T-helper 2 cell treated with Interferon-gamma antibody and Interleukin-4, amounts not matched to agents 5 μg/mL and 100 μg/mL, for 36 hours (primary cell): ENCODE data around the gene MSANTD3.
A peak's percentile ranks its signal among the peaks of the same experiment; 100 is the strongest.
"Not testable (repeated sequence)": the region's sequence is repeated elsewhere in the genome, so short reads cannot be mapped to it uniquely, and the experiment has no call there.

Experiments used
- DNase-seq: peaks from one replicate; pipeline ENCODE4 v3.0.0; 2021; ENCODE audit warnings: low spot score
- H3K27ac Mint-ChIP-seq: one replicate; pipeline ENCODE4 v1.8.0; 2021; ENCODE audit warnings: mild to moderate bottlenecking, mixed read lengths
- H3K27me3 Mint-ChIP-seq: one replicate; pipeline ENCODE4 v1.8.0; 2021; ENCODE audit warnings: low read depth, mixed read lengths
- H3K36me3 Mint-ChIP-seq: one replicate; pipeline ENCODE4 v1.8.0; 2021; ENCODE audit warnings: low read depth, mixed read lengths
- H3K4me1 Mint-ChIP-seq: one replicate; pipeline ENCODE4 v1.8.0; 2021; ENCODE audit warnings: low read depth, mixed read lengths
- H3K4me3 Mint-ChIP-seq: one replicate; pipeline ENCODE4 v1.8.0; 2022; ENCODE audit warnings: mild to moderate bottlenecking, moderate library complexity, mixed read lengths
- H3K9me3 Mint-ChIP-seq: one replicate; pipeline ENCODE4 v1.8.0; 2021; ENCODE audit warnings: mixed read lengths

The MSANTD3 gene

DNA sequence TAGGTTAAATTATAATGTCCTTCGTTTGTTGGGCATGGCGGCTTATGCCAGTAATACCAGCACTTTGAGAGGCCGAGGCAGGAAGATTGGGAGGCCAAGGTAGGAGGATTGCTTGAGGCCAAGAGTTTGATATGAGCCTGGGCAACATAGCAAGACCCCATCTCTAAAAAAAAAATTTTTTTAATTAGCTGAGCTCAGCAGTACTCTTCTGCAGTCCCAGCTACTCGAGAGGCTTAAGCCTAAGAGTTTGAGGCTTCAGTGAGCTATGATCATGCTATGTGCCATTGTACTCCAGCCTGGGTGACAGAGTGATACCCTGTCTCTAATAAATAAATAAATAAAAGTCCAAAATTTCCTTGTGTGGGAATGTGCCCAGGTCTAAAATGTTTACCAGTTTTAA lies 9.1 kb upstream of the MSANTD3 start:
- Mint-ChIP-seq H3K9me3 (no peaks in the 10 kb centered on the region), H3K4me3 (no peak overlapping the region), H3K27ac (no peak overlapping the region), H3K36me3 (no peaks in the 10 kb centered on the region), H3K4me1 (peaks cover 3% of the 10 kb centered on the region), H3K27me3 (peaks cover 18% of the 10 kb centered on the region)
- no peak for DNase-seq

DNA sequence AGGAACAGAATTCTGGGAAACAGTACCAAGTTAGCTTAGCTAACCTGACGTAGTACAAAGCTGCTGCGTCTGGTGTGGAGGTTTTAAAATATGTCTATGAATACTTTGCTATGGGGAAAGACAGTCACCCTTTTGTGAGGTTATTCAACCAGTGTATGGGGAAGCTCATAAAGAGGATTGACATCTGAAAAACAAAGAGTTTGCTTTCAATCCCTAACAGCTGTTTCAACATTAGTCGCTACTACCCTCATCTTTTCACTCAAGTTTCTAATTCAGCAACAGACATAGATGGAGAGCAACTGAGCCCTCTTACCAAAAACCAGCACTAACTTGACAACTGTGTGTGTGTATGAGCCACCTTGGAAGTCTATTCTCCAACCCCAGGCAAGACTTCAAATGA lies 7.8 kb upstream of the MSANTD3 start:
- Mint-ChIP-seq H3K4me1 (peaks cover 3% of the 10 kb centered on the region), H3K36me3 (no peaks in the 10 kb centered on the region), H3K4me3 (no peak overlapping the region), H3K27me3 (peaks cover 18% of the 10 kb centered on the region), H3K9me3 (no peaks in the 10 kb centered on the region), H3K27ac (no peak overlapping the region)
- no peak for DNase-seq

DNA sequence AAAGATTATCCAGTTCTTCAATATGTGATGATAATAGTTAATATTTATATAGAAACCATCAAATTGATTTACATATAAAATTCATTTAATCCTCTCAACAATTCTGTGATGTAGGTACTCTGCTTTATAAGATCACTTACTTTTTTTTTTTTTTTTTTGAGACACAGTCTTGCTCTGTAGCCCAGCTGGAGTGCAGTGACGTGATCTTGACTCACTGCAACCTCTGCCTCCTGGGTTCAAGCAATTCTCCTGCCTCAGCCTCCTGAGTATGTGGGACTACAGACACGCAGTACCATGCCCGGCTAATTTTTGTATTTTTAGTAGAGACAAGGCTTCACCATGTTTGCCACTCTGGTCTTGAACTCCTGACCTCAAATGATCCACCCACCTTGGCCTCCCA lies 5.8 kb upstream of the MSANTD3 start:
- not testable (repeated sequence) for H3K4me3 Mint-ChIP-seq, H3K4me1 Mint-ChIP-seq, H3K9me3 Mint-ChIP-seq, H3K27ac Mint-ChIP-seq, H3K36me3 Mint-ChIP-seq, DNase-seq
- H3K27me3 Mint-ChIP-seq = peaks cover 20% of the 10 kb centered on the region

DNA sequence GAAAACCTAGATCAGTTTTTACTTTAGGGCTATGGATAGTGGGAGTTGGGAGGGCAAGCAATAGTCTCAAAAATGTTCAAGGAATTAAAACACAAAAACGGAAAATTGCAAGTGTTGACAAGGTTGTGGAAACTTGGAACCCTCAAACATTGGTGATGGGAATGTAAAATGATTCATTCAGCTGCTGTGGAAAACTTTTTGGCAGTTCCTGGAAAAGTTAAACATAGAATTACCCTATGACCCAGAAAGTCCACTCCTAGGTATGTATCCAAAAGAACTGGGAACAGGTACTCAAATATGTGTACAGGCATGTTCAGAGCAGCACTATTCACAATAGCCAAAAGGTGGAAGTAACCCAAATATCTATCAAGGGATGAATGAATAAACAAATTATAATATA lies 1.2 kb upstream of the MSANTD3 start:
- Mint-ChIP-seq H3K27ac (no peak overlapping the region), H3K36me3 (peaks cover 4% of the 10 kb centered on the region), H3K4me1 (peaks cover 25% of the 10 kb centered on the region), H3K9me3 (no peaks in the 10 kb centered on the region), H3K27me3 (peaks cover 7% of the 10 kb centered on the region), H3K4me3 (peak overlapping the region; percentile 91)
- DNase-seq = no peak

DNA sequence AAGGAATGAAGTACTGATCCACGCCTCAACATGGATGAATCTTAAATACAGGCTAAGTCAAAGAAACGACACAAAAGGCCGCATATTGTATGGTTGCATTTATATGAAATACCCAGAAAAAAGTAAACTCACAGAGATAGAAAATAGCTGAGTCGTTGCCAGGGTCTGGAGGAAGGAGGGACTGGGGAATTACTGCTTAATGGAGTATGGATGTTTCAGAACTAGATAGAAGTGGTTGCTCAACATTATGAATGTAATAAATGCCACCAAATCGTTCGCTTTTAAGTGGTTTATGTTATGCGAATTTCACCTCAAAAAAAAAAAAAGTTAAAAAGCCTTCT lies 784 bp upstream of the MSANTD3 start:
- peak overlapping the region; percentile 92 for H3K27ac Mint-ChIP-seq
- no peak for DNase-seq
- peaks cover 25% of the 10 kb centered on the region for H3K4me1 Mint-ChIP-seq
- H3K27me3 Mint-ChIP-seq = peaks cover 7% of the 10 kb centered on the region
- peaks cover 4% of the 10 kb centered on the region for H3K36me3 Mint-ChIP-seq
- H3K4me3 Mint-ChIP-seq = peak overlapping the region; percentile 91
- no peaks in the 10 kb centered on the region for H3K9me3 Mint-ChIP-seq

DNA sequence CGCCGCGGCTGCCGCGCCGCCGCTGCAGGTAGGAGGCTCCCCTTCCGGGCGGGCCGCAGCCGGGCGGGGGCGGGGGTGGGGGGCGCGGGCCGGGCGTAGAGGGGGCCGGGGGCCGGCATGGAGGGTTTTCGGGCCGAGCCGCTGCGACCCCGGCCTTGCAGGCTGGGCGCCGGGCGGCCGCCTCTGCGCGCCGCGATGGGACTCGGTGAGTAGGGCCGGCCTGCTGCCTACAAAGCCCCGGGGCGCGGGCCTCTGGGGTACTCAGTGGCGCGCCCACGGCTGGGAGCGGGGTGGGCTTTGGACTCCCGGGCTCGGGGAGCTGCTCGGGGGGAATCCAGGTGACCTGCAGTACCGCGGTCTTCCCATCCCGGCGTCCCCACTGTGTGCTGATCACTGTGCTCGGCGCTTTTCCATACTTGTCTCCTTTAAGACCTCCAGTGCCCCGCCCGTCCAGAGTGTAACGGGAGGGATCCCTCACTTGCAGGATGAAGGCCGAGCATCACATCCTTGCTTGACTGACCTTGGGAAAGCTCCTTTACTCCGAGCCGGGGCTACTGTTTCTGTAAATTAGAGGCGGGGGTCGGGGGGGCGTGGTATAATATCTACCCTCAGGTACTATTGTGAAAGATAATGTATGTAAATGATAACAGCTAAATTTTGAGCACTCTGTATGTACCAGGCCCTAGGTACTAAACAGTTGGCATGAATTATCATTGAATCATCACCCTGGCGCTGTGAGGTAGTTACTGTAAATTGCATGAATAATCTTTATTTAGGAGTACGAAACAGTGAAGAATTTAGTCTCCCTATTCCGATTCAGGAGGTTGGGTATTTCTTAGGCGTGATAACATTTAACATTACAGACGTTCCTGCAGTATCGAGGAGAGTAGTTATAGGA lies 672 bp downstream of the MSANTD3 start:
- peaks cover 4% of the 10 kb centered on the region for H3K36me3 Mint-ChIP-seq
- H3K27ac Mint-ChIP-seq = peak overlapping the region; percentile 61
- H3K27me3 Mint-ChIP-seq = peaks cover 6% of the 10 kb centered on the region
- H3K4me3 Mint-ChIP-seq = peak overlapping the region; percentile 79
- no peaks in the 10 kb centered on the region for H3K9me3 Mint-ChIP-seq
- H3K4me1 Mint-ChIP-seq = peaks cover 25% of the 10 kb centered on the region
- no peak for DNase-seq

DNA sequence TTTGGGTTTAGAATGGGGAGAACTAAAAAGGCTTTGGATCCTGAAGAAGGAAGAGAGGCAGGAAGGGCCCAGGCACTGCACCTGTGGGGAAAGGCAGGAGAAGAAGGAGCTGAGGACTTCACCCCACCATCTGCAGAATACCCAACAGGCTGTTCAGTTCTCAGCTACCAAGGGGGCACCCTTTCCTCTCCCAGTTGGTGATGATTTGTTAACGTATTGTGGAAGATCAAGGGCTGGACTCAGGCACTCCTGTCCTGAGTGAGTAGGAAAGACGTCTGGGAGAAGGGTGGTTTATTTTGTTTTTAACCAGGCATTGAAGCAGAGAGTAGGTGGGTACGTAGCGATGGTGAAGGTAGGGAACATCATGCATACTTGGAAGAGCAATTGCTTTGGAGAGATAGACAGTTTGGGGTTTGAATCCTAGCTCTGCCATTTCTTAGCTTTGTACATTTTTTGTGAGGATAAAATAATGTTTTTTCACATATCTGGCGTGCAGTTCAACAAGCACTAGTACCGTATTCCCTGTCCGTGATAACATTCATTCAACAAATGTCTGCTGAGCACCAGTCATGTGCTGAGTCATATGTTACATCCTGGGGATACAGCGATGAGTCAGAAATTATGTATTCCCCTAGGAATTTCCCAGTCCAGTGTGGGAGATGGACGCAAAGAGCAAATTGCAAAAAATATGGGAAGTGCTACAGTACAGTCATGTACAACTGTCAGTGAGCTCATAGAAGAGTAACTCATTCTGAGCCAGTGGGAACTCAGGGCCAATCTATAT lies 2.1 kb downstream of the MSANTD3 start:
- Mint-ChIP-seq H3K27ac (no peak overlapping the region), H3K4me3 (no peak overlapping the region), H3K27me3 (peaks cover 4% of the 10 kb centered on the region), H3K9me3 (no peaks in the 10 kb centered on the region), H3K36me3 (peaks cover 4% of the 10 kb centered on the region), H3K4me1 (peaks cover 25% of the 10 kb centered on the region)
- no peak for DNase-seq

DNA sequence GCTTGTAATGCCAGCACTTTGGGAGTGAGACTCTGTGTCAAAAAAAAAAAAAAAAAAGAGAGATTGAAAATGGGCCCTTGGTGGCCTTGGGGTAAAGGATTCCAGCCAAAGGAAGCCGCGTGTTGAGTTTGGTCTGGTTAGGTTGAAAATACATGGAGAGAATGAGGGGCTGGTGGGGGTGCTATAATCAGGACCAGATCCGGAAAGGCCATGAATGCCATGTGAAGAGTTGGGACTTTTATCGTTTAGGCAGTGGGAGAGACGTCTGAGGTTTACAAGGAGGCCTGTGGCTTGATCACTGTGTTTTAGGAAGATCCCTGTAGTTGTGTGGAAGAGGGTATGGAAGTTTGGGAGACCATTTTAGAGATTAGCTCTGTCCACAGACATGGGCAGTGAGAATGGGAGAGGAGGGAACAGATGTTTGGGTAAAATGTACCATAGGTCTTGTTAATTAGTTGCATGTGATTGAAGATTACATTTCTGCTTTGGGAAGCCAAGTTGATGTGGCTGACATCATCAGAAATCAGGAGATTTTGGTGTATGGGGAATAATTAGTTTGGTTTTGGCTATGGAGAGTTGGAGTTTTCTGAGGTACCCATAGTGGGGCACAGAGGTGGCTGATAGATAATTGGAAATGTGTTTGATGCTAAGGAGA lies 3.5 kb downstream of the MSANTD3 start:
- DNase-seq = no peak
- H3K27me3 Mint-ChIP-seq = peaks cover 4% of the 10 kb centered on the region
- peaks cover 25% of the 10 kb centered on the region for H3K4me1 Mint-ChIP-seq
- no peak overlapping the region for H3K27ac Mint-ChIP-seq
- no peak overlapping the region for H3K4me3 Mint-ChIP-seq
- H3K9me3 Mint-ChIP-seq = no peaks in the 10 kb centered on the region
- H3K36me3 Mint-ChIP-seq = peaks cover 4% of the 10 kb centered on the region

DNA sequence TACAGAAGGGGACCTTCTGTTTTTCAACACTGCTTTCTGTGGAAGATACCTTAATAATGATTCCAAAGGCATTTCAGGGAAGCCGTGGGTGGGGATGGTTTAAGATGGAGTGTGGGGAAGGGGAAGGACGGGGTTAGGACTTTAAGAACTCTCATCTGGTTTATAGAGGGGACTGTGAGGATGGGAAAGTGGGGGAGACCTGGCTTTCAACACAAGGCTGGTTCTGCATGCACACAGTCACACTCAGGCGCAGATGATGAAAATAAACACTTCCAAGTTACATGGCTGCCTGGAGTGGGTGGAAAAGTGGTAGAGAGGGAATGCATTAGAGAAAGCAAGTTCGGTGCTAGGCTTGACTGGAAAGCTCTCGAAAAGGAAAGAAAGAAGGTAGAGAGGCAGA lies 4.9 kb downstream of the MSANTD3 start:
- H3K27me3 Mint-ChIP-seq = no peaks in the 10 kb centered on the region
- peaks cover 12% of the 10 kb centered on the region for H3K4me1 Mint-ChIP-seq
- DNase-seq = no peak
- peaks cover 4% of the 10 kb centered on the region for H3K36me3 Mint-ChIP-seq
- H3K4me3 Mint-ChIP-seq = no peak overlapping the region
- H3K27ac Mint-ChIP-seq = no peak overlapping the region
- H3K9me3 Mint-ChIP-seq = no peaks in the 10 kb centered on the region

DNA sequence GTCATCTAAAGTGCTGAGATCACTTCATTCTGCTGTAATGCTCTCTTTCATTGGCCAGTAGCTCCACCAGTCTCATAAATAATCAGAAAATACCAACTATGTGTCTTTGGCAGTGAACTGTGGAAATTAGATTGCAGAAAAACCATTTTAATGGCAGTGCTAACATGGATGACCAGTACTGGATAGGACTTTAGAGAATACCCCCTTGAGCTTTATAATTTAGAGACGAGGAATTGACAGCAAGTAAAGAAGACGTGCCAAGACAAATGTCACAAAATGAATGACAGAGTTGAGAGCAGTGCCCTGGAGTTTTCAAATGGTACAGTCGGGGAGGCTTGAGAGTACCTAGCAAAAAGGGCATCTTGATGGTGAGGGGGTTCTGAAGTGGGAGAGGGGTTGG lies 5.8 kb downstream of the MSANTD3 start:
- no peak overlapping the region for H3K27ac Mint-ChIP-seq
- H3K4me1 Mint-ChIP-seq = peaks cover 10% of the 10 kb centered on the region
- no peak for DNase-seq
- H3K27me3 Mint-ChIP-seq = no peaks in the 10 kb centered on the region
- no peak overlapping the region for H3K4me3 Mint-ChIP-seq
- H3K9me3 Mint-ChIP-seq = no peaks in the 10 kb centered on the region
- peaks cover 4% of the 10 kb centered on the region for H3K36me3 Mint-ChIP-seq

DNA sequence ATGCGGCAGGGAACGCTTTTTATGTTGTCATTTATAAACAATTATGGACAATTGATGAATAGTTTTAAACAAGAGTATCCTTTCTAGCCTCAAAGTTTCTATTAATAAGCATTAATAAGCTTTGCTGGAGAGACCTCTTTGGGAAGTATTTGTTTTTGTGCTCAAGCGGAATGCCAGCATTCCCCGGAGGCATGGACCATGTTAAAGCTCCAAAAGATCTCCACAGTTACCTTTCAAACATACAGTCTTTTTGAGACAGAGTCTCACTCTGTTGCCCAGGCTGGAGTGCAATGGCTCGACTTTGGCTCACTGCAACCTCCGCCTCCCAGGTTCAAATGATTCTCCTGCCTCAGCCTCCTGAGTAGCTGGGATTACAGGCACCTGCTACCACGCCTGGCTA lies 9.6 kb downstream of the MSANTD3 start:
- Mint-ChIP-seq H3K9me3 (no peaks in the 10 kb centered on the region), H3K27ac (no peak overlapping the region), H3K4me3 (no peak overlapping the region), H3K27me3 (no peaks in the 10 kb centered on the region), H3K36me3 (no peaks in the 10 kb centered on the region), H3K4me1 (no peaks in the 10 kb centered on the region)
- DNase-seq = no peak

DNA sequence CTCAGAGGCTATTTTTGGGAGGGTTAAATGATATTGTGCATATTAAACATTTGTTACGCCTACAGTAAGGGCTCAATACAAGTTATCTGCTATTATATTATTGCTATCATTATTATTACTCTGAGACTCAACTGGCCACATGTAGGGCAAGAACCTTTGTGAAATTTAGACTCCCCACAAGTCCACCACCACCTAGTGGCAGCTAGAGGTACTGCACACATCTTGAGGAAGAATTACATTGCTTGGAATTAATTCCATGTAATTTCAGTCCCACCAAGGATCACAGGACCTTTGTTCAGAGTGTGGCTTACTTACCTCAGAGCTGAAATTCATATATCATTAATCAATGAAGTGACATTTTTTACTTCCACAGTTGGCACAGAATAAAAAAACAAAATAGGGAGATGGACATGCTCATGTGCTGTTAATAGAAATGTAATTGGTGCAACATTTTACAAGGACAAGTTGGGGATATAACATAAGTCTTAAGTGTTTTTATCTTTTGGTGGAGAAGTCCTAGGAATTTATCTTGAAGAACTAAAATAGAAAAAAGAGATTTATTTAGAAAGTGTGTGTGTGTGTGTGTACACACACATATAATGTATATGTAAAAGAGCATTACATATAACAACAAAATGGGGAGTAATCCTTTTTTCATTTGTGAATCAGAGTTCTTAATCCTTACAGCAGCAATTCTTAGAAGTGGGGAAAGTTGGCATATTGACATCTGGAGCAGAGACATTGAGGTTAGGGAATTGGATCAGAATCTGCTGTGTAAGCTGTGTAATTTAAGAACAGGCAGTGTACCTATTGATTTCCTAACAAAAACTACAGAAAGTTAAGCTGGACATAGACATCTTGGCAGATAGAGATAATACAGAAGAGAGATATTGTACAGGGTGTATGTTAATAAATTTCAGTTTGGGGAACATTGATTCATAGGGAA lies 11.2 kb downstream of the MSANTD3 start:
- Mint-ChIP-seq H3K4me3 (no peak overlapping the region), H3K36me3 (no peaks in the 10 kb centered on the region), H3K27me3 (no peaks in the 10 kb centered on the region), H3K4me1 (no peaks in the 10 kb centered on the region), H3K27ac (no peak overlapping the region), H3K9me3 (no peaks in the 10 kb centered on the region)
- peak; percentile 39 for DNase-seq

DNA sequence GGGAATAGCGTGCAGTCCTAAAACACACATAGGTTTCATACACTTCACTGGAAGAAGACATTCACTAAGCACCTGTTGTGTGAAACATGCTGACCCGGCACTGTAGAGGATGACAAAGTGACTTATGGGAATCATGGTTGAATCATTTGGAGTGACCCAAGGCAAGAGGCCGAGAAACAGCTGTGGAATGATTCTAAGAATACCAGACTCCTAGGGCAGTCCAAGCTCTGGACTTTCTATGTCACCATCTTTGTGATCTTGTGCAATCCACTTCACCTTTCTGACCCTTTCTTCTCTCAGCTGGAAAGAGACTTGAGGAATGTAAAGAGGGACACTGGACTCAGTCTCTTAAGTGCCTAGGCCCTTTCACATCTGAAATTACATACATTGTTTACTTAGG lies 13.1 kb downstream of the MSANTD3 start:
- Mint-ChIP-seq H3K27ac (no peak overlapping the region), H3K36me3 (peaks cover 4% of the 10 kb centered on the region), H3K4me1 (no peaks in the 10 kb centered on the region), H3K9me3 (no peaks in the 10 kb centered on the region), H3K27me3 (no peaks in the 10 kb centered on the region), H3K4me3 (no peak overlapping the region)
- no peak for DNase-seq
